Urinary bladder (tissue), 4 donors: Measurements from ENCODE around the gene GEMIN7. TPM values are rescaled to one million over a fixed set of nuclear protein-coding genes. Genes with fewer than 3 reads are reported as not detected.
A peak's percentile ranks its signal among the peaks of the same experiment; 100 is the strongest.
"Not testable (repeated sequence)": the region's sequence is repeated elsewhere in the genome, so short reads cannot be mapped to it uniquely, and the experiment has no call there.

ENCODE experiments used
- DNase-seq: peaks from one replicate; pipeline ENCODE4 v3.0.0-alpha.2; 2015; ENCODE audit errors: extremely low spot score
- H3K27ac ChIP-seq: one replicate; pipeline ENCODE4 v1.5.1; 2013; ENCODE audit warnings: low read depth, mild to moderate bottlenecking, moderate library complexity
- H3K36me3 ChIP-seq: one replicate; pipeline ENCODE4 v1.6.1; 2013; ENCODE audit warnings: mild to moderate bottlenecking, moderate library complexity; ENCODE audit not compliant: insufficient read depth
- H3K4me1 ChIP-seq: one replicate; pipeline ENCODE4 v1.6.1; 2013; ENCODE audit warnings: mild to moderate bottlenecking, moderate library complexity; ENCODE audit not compliant: insufficient read depth
- H3K4me3 ChIP-seq: one replicate; pipeline ENCODE4 v1.5.1; 2013; ENCODE audit warnings: low read depth, low read length
- whole genome bisulfite sequencing: extraction: QIAGEN DNeasy Blood & Tissue Kit; methylation state at CpG from one replicate; pipeline ENCODE4 v1.1.7; 2013; 5-methylcytosine and 5-hydroxymethylcytosine counted together
- polyA plus RNA-seq: library from polyadenylated mRNA; stranded (reverse); fragments of 200-250 nt; gene quantifications from one replicate; pipeline ENCODE4 v1.2.3, GENCODE V29; 2013
- total RNA-seq: library from RNA; depleted of rRNA; stranded (reverse); fragments of >200 nt; gene quantifications from one replicate; pipeline ENCODE4 v1.2.3, GENCODE V29; 2014
- donor health status: healthy with polysubstance abuse.
- donor health status: healthy.

GEMIN7 gene
- total and polyA plus RNA-seq, 2 donors = 10.4 to 23.6 TPM

- 27% methylated on average over 15 of the region's 15 CpGs for WGBS
- no peaks in the 10 kb centered on the region for H3K4me1 ChIP-seq
- H3K4me3 ChIP-seq = no peak overlapping the region
- DNase-seq = no peak
- no peaks in the 10 kb centered on the region for H3K36me3 ChIP-seq
- peak overlapping the region; percentile 11 for H3K27ac ChIP-seq
Observed at GRCh38 chr19:45098521-45099466, 19.7 kb downstream of the GEMIN7 start.

- Histone ChIP-seq H3K4me3 (no peak overlapping the region), H3K36me3 (no peaks in the 10 kb centered on the region), H3K4me1 (no peaks in the 10 kb centered on the region), H3K27ac (peak overlapping the region; percentile 11)
- 44% methylated on average over 25 of the region's 25 CpGs for WGBS
- DNase-seq = no peak
Observed at GRCh38 chr19:45099467-45100191, 20.6 kb downstream of the GEMIN7 start.

- H3K4me3 ChIP-seq = no peak overlapping the region
- 69% methylated on average over 3 of the region's 3 CpGs for WGBS
- no peak for DNase-seq
- peak overlapping the region; percentile 61 for H3K27ac ChIP-seq
- no peaks in the 10 kb centered on the region for H3K4me1 ChIP-seq
- H3K36me3 ChIP-seq = no peaks in the 10 kb centered on the region
Observed at GRCh38 chr19:45100201-45100600, 21.1 kb downstream of the GEMIN7 start.

GRCh38 chr19:45100846-45101252 is 21.8 kb downstream of the GEMIN7 start:
- Histone ChIP-seq H3K36me3 (no peaks in the 10 kb centered on the region), H3K27ac (peak overlapping the region; percentile 61), H3K4me3 (no peak overlapping the region), H3K4me1 (no peaks in the 10 kb centered on the region)
- no peak for DNase-seq
- 70% methylated on average over 8 of the region's 8 CpGs for WGBS

GRCh38 chr19:45101806-45102205 is 22.7 kb downstream of the GEMIN7 start:
- Histone ChIP-seq H3K27ac (peak overlapping the region; percentile 61), H3K36me3 (no peaks in the 10 kb centered on the region), H3K4me1 (no peaks in the 10 kb centered on the region), H3K4me3 (no peak overlapping the region)
- WGBS = 84% methylated on average over 8 of the region's 8 CpGs
- DNase-seq = no peak

- Histone ChIP-seq H3K4me3 (no peak overlapping the region), H3K36me3 (no peaks in the 10 kb centered on the region), H3K4me1 (no peaks in the 10 kb centered on the region), H3K27ac (no peak overlapping the region)
- DNase-seq = no peak
- WGBS = 97% methylated on average over 7 of the region's 7 CpGs
Observed at GRCh38 chr19:45102481-45102880, 23.4 kb downstream of the GEMIN7 start.

DNA sequence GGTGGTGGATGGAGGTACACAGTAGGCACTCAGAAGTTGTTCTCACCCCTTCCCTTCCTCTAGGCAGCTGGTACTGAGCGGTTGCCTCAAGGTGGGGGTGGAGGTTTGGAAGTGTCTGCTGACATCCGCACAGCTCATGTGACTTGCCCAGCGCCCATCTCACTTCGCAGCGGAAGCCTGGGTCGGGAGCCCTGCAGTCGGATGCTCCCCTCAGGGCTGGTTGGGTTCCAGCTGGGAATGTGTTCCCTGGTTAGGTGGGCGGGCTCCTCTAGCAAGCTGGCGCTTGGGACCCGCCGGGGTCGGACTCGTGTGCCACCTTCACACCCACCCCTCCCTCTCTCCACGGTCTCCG is 24.1 kb downstream of the GEMIN7 start:
- no peak overlapping the region for H3K27ac ChIP-seq
- 30% methylated on average over 15 of the region's 15 CpGs for WGBS
- DNase-seq = no peak
- H3K4me1 ChIP-seq = no peaks in the 10 kb centered on the region
- no peaks in the 10 kb centered on the region for H3K36me3 ChIP-seq
- H3K4me3 ChIP-seq = no peak overlapping the region

DNA sequence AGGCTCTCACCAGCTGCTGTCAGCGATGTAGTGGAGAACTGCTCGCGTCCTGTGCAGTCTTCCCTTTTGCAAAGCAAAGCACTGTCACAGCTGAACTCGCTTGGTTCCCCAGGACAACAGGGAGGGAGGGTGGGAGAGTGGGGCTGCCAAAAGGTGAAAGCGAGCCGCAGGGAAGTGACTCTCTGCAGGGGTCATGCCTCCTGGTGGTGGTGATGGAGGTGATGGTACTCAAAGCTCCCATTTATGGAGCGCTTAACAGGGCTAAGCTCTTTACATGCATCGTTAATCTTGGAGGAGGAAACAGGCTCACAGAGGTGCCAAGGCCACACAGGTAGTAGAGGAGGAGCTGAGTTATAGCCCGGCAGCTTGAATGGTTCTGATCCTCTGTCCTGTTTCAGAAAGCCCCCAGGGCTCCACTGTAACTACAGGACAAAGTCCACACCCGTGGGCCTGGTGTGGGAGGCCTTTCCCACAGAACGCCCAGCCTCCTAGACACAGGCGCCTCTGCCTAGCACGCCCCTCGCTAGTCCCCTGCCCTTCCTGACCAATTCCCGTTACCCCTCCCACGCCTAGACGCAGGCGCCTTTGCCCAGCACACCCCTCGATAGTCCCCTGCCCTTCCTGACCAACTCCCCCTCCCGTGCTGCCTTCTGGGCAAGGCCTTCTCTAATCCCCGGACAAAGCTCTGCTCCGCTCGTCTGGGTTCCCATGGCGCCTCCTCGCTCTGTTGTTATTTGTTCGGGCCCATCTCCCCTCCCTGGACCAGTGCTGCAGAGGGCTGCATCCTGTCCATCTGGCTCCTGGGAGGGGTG is 24.7 kb downstream of the GEMIN7 start:
- Histone ChIP-seq H3K36me3 (no peaks in the 10 kb centered on the region), H3K4me1 (no peaks in the 10 kb centered on the region), H3K4me3 (no peak overlapping the region), H3K27ac (peak overlapping the region; percentile 38)
- no peak for DNase-seq
- 36% methylated on average over 26 of the region's 26 CpGs for WGBS

DNA sequence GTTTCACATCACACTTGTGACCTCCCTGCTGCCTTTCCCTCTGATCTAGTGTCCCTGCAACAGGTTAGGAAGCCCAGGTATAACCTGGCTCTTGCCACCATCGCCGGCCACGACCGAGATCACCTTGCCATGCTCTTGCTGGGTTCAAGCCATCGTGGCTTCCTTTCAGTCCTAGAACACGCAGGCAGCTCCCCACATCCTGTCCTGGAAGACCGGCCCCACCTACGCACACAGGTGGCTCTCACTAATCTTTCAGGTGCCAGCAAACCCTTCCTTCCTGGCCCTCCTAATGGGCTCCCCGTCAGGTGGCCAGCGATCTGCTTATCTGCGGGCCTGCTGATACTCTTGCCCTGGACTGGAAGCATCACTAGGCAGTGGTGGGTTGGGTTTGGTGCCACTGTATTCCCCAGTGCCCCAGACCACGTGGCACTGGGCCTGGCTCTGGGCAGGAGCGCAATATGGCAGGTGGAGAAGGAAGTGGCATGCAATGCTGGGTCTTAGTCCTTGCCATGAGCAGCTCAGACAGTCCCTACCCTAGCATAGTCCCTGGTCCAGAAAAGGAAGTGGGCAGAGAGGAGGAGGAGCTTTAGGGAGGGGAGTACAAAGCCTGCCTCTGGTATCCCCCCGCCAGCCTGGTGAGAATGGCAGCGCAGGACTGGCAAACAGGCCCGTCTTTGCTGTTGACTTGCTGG is 25.7 kb downstream of the GEMIN7 start:
- H3K4me3 ChIP-seq = no peak overlapping the region
- no peak overlapping the region for H3K27ac ChIP-seq
- no peaks in the 10 kb centered on the region for H3K36me3 ChIP-seq
- 80% methylated on average over 16 of the region's 16 CpGs for WGBS
- no peaks in the 10 kb centered on the region for H3K4me1 ChIP-seq
- DNase-seq = no peak

DNA sequence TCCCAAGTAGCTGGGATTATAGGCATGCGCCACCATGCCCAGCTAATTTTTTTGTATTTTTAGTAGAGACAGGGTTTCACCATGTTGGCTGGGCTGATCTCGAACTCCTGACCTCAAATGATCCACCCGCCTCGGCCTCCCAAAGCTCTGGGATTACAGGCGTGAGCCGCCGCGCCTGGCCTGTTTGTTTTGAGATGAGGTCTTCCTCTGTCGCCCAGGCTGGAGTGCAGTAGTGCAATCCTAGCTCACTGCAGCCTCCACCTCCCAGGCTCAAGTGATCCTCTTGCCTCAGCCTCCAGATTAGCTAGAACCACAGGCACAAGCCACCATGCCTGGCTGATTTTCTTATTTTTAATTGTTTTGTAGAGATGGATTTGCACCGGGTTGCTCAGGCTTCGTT is 27.3 kb downstream of the GEMIN7 start:
- not testable (repeated sequence) for DNase-seq, H3K4me1 ChIP-seq, H3K27ac ChIP-seq, H3K36me3 ChIP-seq, H3K4me3 ChIP-seq
- 92% methylated on average over 11 of the region's 11 CpGs for WGBS

DNA sequence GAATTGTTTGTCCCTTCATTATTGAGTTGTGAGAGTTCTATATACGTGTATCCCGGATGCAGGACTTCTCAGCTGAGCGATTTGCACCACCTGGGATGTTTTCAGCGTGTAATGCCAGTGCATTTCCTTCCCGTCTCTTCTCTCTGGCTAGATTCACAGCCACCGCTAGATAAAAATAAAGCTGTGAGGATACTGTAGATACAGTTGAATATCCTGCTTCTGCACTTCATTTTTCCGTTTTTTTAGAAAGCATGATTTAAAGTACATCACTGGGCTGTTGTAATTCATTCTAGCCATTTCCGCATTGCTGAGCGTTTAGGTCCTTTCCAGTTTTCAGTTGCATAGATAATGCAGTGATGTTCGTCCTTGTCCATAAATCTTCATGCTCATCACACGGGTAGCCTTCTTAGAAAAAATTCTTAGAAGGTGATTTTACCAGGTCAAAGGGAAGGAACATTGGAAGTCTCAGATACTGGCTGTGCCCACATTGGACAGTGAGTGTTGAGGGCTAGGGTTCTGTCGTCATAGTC is 28.6 kb downstream of the GEMIN7 start:
- Histone ChIP-seq H3K27ac (no peak overlapping the region), H3K4me3 (no peak overlapping the region), H3K4me1 (no peaks in the 10 kb centered on the region), H3K36me3 (no peaks in the 10 kb centered on the region)
- WGBS = 77% methylated on average over 12 of the region's 12 CpGs
- DNase-seq = no peak

DNA sequence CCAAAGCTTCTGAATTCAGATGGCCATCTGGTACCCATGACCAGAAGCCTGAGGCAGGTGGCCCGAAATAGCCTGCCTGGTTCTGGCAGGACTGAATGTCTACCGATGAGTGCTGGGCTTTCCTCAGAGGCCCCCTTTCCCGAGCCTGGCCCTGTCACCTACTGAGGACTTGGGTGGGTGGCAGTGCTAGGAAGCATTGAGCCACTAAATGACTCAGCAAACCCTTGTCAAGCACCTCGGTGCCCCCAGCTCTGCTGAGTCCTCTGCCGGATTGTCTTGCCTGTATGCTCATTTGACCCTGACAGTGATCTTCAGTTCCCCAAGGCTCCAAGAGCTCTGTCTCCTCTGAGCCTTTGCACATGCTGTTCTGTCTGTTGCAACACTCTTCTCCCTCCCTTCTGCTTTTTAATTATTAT is 31.8 kb downstream of the GEMIN7 start:
- Histone ChIP-seq H3K4me3 (no peak overlapping the region), H3K4me1 (no peaks in the 10 kb centered on the region), H3K36me3 (no peaks in the 10 kb centered on the region), H3K27ac (no peak overlapping the region)
- no peak for DNase-seq
- 82% methylated on average over 5 of the region's 5 CpGs for WGBS
